OCI-LY7 (cell line): ENCODE results near the gene RAX. TPM values are rescaled to one million over a fixed set of nuclear protein-coding genes. Genes with fewer than 3 reads are reported as not detected.

Source experiments
- BruUV-seq: library from RNA; stranded (reverse); fragments of 400-500 nt; replicated peaks from 2 replicates; lab custom pipeline; 2021; lab: Mats Ljungman, UMichigan
- CTCF ChIA-PET: fragments of 300-600 bp; sonication (Branson Sonifier 250); formaldehyde crosslinking; loops from one replicate; lab custom pipeline; 2022; ENCODE audit warnings: antibody characterized with exemption; ENCODE audit not compliant: unreplicated experiment; lab: Charles Lee
- POLR2A ChIA-PET: fragments of 300-600 bp; sonication (Branson Sonifier 250); formaldehyde crosslinking; loops from one replicate; lab custom pipeline; 2022; ENCODE audit warnings: antibody characterized with exemption; lab: Charles Lee
- DNase-seq: peaks from one replicate; pipeline ENCODE4 v3.0.0-alpha.2; 2015; ENCODE audit warnings: low spot score
- H2AFZ ChIP-seq: fragments of 200-600 bp; sonication (generic), shearing (Covaris generic); 2 replicates; pipeline ENCODE4 v1.6.1; 2014; ENCODE audit warnings: mild to moderate bottlenecking, antibody characterized with exemption, low read length, moderate library complexity
- H3K27ac ChIP-seq: fragments of 200-600 bp; sonication (generic); 2 replicates; pipeline ENCODE4 v1.5.1; 2014; ENCODE audit warnings: mixed run types, low read depth, mild to moderate bottlenecking, moderate library complexity, low read length, inconsistent platforms; ENCODE audit not compliant: poor library complexity, severe bottlenecking
- H3K36me3 ChIP-seq: fragments of 200-600 bp; sonication (generic); 2 replicates; pipeline ENCODE4 v1.6.1; 2014; ENCODE audit warnings: mild to moderate bottlenecking, antibody characterized with exemption, low read length, moderate library complexity, mixed read lengths; ENCODE audit not compliant: insufficient read depth
- H3K4me1 ChIP-seq: fragments of 200-600 bp; sonication (generic); 2 replicates; pipeline ENCODE4 v1.5.1; 2014; ENCODE audit warnings: mild to moderate bottlenecking, low read length; ENCODE audit not compliant: insufficient read depth, poor library complexity, severe bottlenecking
- H3K4me2 ChIP-seq: fragments of 200-600 bp; sonication (generic); 2 replicates; pipeline ENCODE4 v1.6.1; 2014; ENCODE audit warnings: mild to moderate bottlenecking, low read length
- H3K4me3 ChIP-seq: fragments of 200-600 bp; sonication (generic); 2 replicates; pipeline ENCODE4 v1.5.1; 2014; ENCODE audit warnings: mild to moderate bottlenecking, low read depth, low read length; ENCODE audit not compliant: poor library complexity, severe bottlenecking
- H3K79me2 ChIP-seq: fragments of 200-600 bp; sonication (generic); 2 replicates; pipeline ENCODE4 v1.6.1; 2016; ENCODE audit warnings: low read depth, mild to moderate bottlenecking, low read length, moderate library complexity, mixed read lengths; ENCODE audit not compliant: insufficient read depth
- H3K9me2 ChIP-seq: fragments of 200-600 bp; sonication (generic); 2 replicates; pipeline ENCODE4 v1.6.1; 2016; ENCODE audit warnings: mild to moderate bottlenecking, low read length, mixed read lengths; ENCODE audit not compliant: insufficient read depth
- H3K9me3 ChIP-seq: fragments of 200-600 bp; sonication (generic); 2 replicates; pipeline ENCODE4 v1.6.1; 2014; ENCODE audit warnings: mild to moderate bottlenecking, mixed run types, low read length, mixed read lengths
- H4K20me1 ChIP-seq: fragments of 200-600 bp; sonication (generic); 2 replicates; pipeline ENCODE4 v1.6.1; 2014; ENCODE audit warnings: mild to moderate bottlenecking, antibody characterized with exemption, low read length, moderate library complexity, mixed read lengths; ENCODE audit not compliant: insufficient read depth
- EZH2phosphoT487 ChIP-seq: fragments of 200-600 bp; sonication (generic); IDR thresholded peaks from 2 replicates; pipeline ENCODE4 v1.6.1; 2018; ENCODE audit warnings: low read depth, borderline replicate concordance, mild to moderate bottlenecking, mixed run types, antibody characterized with exemption, low read length, moderate library complexity, mixed read lengths
- intact Hi-C: fragments of 100-400 bp; cut with micrococcal nuclease; formaldehyde crosslinking; loops from one replicate; pipeline ENCODE4 v1.10.0; 2022; ENCODE audit not compliant: unreplicated experiment
- total RNA-seq, 2 experiments: library from RNA; depleted of rRNA in 1 of 2; stranded (reverse); fragments of >200 nt in 1 of 2; shearing (Covaris generic) in 1 of 2; gene quantifications; 2 replicates each; pipeline ENCODE4 v1.2.3, GENCODE V29; 2014 to 2022
- TF ChIP-seq, protein P1 (sequence below): fragments of 200-600 bp; sonication (generic); conservative IDR thresholded peaks from 2 replicates; pipeline ENCODE4 v1.5.1; 2014; ENCODE audit warnings: mild to moderate bottlenecking, antibody characterized with exemption, low read length, moderate library complexity, mixed read lengths

Gene RAX
- total RNA-seq, 2 experiments from 2014 or later = not detected

DNA sequence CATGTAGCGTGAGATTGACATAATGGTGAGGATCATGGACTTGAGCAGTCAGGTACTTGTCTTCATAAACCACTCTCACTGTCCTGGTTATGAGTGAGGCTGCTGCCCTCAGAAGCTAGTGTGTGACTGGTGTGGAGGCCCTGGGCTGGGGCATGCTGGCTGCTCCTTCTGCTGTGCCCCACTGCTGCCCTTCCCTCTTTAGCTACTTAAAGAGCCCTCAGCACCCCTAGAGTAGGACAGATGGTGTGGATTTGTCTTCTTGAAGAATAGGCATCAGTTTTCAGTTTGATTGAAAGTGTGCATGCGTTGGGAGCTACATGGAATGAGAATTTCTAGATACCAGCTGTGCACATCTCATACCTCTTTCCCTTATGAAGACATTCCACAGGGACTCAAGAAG, 29.8 kb upstream of the RAX start:
- Histone ChIP-seq H4K20me1 (no peaks in the 10 kb centered on the region), H3K79me2 (no peaks in the 10 kb centered on the region), H3K4me1 (no peaks in the 10 kb centered on the region), H3K9me2 (no peaks in the 10 kb centered on the region), H3K27ac (no peak overlapping the region), H3K4me3 (no peak overlapping the region), H2AFZ (no peak overlapping the region), H3K4me2 (no peak overlapping the region), H3K9me3 (no peaks in the 10 kb centered on the region), H3K36me3 (no peaks in the 10 kb centered on the region)
- no peak for DNase-seq
- BruUV-seq = no TSS peak
- POLR2A ChIA-PET = interaction anchor here (0.9 kb wide), 1 partner anchor 12 kb away, joined by 3 read pairs; no protein-coding TSS in a partner anchor
- intact Hi-C loops = no loop called here
- CTCF ChIA-PET = no interaction called here
- TF ChIP-seq, protein P1, sequence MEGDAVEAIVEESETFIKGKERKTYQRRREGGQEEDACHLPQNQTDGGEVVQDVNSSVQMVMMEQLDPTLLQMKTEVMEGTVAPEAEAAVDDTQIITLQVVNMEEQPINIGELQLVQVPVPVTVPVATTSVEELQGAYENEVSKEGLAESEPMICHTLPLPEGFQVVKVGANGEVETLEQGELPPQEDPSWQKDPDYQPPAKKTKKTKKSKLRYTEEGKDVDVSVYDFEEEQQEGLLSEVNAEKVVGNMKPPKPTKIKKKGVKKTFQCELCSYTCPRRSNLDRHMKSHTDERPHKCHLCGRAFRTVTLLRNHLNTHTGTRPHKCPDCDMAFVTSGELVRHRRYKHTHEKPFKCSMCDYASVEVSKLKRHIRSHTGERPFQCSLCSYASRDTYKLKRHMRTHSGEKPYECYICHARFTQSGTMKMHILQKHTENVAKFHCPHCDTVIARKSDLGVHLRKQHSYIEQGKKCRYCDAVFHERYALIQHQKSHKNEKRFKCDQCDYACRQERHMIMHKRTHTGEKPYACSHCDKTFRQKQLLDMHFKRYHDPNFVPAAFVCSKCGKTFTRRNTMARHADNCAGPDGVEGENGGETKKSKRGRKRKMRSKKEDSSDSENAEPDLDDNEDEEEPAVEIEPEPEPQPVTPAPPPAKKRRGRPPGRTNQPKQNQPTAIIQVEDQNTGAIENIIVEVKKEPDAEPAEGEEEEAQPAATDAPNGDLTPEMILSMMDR = no peak

DNA sequence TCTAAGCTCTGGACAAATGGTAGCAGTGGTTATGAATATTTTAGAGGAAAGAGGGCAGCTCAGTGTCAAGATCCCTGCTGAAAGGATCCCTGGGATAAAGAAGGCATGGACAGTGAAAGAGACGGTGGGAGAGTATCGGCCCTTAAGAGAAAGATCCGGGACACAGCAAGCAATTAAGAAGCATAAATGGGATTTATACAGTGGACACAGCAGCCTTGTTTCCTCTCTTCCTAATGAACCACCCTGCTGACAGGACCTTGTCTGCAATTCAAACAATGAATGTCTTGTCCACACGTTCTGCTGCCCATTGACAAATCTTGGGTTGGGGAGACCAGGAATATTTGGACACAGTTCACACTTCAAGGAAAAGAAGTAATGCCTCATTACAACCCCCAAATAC, 28.7 kb upstream of the RAX start:
- no TSS peak for BruUV-seq
- DNase-seq = no peak
- ChIA-PET POLR2A (interaction anchor here (0.9 kb wide), 1 partner anchor 13 kb away, joined by 3 read pairs; no protein-coding TSS in a partner anchor), CTCF (no interaction called here)
- no peaks in the 10 kb centered on the region for H4K20me1 ChIP-seq
- H3K4me2 ChIP-seq = no peak overlapping the region
- TF ChIP-seq, protein P1 = no peak
- no peak for TF ChIP-seq EZH2phosphoT487
- no peak overlapping the region for H2AFZ ChIP-seq
- intact Hi-C loops = no loop called here
- no peaks in the 10 kb centered on the region for H3K36me3 ChIP-seq
- no peaks in the 10 kb centered on the region for H3K4me1 ChIP-seq
- H3K4me3 ChIP-seq = no peak overlapping the region
- no peaks in the 10 kb centered on the region for H3K9me3 ChIP-seq
- no peaks in the 10 kb centered on the region for H3K9me2 ChIP-seq
- no peaks in the 10 kb centered on the region for H3K79me2 ChIP-seq
- H3K27ac ChIP-seq = no peak overlapping the region

DNA sequence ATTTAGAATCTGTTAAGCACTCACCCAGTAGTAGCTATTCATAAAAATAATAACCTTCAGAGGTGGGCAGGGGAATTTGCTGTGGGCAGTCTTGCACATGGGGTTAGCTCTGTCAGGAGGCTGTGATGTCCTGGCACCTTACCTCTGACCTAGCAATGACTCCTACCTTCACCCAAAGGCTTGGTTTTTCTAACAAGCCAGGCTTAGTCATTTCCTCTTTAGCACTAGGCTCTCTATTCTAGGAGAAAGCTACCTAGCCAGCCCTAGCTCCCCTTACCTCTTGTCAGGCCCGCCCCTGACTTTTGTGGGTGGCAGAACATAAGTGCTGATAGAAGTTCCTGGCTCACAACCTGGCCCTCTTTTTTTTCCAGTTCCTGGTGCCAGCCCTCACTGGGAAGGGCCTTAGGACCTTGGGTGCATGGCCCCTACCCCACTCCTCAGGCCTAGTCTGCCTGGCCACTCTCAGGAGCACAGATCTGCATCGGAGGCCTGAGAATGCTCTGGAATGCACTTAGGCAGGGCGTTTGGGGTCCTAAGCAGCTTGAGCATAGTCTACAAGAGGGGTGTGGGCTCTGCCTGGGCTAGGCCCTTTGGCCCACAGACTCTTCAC, 27.5 kb upstream of the RAX start:
- no TSS peak for BruUV-seq
- H3K9me3 ChIP-seq = no peaks in the 10 kb centered on the region
- DNase-seq = no peak
- intact Hi-C loops = no loop called here
- TF ChIP-seq, protein P1 = no peak
- TF ChIP-seq EZH2phosphoT487 = no peak
- H3K4me3 ChIP-seq = no peak overlapping the region
- ChIA-PET CTCF (no interaction called here), POLR2A (no interaction called here)
- H3K79me2 ChIP-seq = no peaks in the 10 kb centered on the region
- H3K9me2 ChIP-seq = no peaks in the 10 kb centered on the region
- no peaks in the 10 kb centered on the region for H3K4me1 ChIP-seq
- no peaks in the 10 kb centered on the region for H3K36me3 ChIP-seq
- no peak overlapping the region for H3K27ac ChIP-seq
- H2AFZ ChIP-seq = no peak overlapping the region
- no peaks in the 10 kb centered on the region for H4K20me1 ChIP-seq
- H3K4me2 ChIP-seq = no peak overlapping the region
